ENCODE data around the gene EPHB6. TPM values are rescaled to one million over a fixed set of nuclear protein-coding genes. Genes with fewer than 3 reads are reported as not detected.

The EPHB6 gene
- total RNA-seq, 1 donor from 2014 or later, result 15.7 TPM

DNA sequence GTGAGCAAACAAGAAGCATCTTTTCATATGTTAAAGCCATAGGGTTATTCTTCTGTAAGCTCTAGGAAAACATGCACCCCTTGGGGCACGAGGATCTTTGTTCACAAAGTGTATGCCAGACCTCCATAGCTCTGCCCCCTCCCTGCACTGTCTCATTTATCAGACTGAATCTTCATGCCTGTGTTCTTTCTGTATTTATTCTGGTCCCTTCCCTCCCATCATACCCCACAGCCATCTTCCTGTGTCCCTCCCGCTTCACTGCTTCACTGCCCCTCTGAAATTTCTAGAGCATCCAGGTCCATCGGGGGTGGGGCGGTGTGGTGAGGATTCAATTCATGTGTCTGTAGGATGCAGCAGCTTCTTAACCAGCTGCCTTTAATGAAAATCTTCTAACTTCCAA, 7.5 kb downstream of the EPHB6 start:
- DNase-seq (ENCODE audit: low spot score) (no peak), ATAC-seq (no peak)
- intact Hi-C loops (cut with DNase I), result no loop called here

DNA sequence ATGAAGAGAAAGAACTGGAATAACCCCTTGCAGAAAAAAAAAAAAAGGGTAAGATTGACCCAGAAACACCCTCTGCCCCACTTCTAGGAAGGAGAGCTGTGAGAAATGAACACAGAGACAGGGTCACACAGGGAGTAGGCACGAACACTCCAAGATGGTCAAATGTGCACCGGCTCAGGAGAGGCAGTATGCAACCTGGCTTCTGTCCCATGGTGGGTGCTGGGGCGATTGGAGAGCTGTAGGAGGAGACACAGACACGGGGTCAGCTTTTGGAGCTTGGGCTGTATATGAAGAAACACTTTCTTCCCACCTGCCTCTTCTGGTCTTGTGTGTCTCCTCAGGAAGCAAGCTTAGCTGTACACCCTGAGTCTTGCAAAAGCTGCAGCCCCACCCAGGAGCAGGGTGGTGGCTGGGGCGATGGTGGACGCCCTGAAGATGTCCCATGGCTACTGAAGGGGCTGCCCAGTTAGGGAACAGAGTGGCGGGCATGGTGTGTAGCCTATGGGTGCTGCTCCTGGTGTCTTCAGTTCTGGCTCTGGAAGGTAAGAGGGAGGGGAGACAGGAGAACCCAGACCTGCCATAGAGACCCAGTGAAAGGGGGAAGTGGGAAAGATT, 8.0 kb downstream of the EPHB6 start:
- no peak for DNase-seq (ENCODE audit: low spot score)
- intact Hi-C loops (cut with DNase I), result no loop called here
- no peak for ATAC-seq

DNA sequence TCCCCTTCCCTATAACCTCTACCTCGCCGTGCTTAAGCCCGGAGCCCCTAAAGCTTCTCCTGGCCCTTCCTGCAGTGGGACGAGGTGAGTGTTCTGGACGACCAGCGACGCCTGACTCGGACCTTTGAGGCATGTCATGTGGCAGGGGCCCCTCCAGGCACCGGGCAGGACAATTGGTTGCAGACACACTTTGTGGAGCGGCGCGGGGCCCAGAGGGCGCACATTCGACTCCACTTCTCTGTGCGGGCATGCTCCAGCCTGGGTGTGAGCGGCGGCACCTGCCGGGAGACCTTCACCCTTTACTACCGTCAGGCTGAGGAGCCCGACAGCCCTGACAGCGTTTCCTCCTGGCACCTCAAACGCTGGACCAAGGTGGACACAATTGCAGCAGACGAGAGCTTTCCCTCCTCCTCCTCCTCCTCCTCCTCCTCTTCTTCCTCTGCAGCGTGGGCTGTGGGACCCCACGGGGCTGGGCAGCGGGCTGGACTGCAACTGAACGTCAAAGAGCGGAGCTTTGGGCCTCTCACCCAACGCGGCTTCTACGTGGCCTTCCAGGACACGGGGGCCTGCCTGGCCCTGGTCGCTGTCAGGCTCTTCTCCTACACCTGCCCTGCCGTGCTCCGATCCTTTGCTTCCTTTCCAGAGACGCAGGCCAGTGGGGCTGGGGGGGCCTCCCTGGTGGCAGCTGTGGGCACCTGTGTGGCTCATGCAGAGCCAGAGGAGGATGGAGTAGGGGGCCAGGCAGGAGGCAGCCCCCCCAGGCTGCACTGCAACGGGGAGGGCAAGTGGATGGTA, 9.2 kb downstream of the EPHB6 start:
- ATAC-seq (no peak), DNase-seq (ENCODE audit: low spot score) (no peak)
- intact Hi-C loops (cut with DNase I), result no loop called here

DNA sequence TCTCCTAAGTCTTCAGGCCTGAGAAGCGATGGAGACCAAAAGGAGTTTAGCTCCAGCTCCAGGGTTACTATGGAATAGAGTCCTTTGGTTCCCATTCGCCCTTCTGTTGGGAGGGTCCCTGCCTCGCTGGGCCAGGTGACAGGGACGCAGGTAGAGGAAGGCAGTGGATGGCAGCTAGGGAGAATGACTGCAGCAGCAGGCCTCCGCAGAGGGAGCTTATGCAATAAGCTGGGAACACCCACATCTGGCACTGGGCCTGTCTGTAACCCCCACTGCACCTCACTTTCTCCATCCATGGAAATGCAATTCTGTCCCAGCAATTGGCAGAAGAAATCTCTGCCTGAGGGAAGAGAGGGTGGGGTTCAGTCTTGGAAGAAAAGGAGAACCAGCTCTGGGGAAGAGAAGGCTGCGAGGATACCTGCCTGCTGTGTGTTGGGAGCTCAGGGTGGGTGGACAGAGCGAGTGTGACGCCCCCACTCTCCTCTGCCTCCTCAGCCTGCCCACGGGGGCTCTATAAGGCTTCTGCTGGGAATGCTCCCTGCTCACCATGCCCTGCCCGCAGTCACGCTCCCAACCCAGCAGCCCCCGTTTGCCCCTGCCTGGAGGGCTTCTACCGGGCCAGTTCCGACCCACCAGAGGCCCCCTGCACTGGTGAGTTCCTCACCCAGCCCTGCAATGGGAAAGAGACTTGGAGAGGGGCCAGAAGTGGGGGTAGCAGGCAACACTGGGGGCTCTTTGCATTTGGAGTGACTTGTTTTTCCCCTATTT, 10.3 kb downstream of the EPHB6 start:
- intact Hi-C loops (cut with DNase I), result no loop called here
- ATAC-seq (no peak), DNase-seq (ENCODE audit: low spot score) (no peak)

DNA sequence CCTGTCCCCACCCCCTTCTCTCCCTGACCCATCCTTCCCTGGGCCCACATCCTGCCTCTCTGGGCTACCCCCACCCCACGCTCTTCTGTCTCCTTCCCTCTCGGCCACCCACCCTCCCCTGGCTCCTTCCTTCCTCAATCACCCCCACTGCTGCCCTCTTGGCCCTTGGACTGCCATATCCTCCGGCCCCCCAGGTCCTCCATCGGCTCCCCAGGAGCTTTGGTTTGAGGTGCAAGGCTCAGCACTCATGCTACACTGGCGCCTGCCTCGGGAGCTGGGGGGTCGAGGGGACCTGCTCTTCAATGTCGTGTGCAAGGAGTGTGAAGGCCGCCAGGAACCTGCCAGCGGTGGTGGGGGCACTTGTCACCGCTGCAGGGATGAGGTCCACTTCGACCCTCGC, 10.9 kb downstream of the EPHB6 start:
- intact Hi-C loops (cut with DNase I), result no loop called here
- DNase-seq (ENCODE audit: low spot score) (no peak), ATAC-seq (no peak)

DNA sequence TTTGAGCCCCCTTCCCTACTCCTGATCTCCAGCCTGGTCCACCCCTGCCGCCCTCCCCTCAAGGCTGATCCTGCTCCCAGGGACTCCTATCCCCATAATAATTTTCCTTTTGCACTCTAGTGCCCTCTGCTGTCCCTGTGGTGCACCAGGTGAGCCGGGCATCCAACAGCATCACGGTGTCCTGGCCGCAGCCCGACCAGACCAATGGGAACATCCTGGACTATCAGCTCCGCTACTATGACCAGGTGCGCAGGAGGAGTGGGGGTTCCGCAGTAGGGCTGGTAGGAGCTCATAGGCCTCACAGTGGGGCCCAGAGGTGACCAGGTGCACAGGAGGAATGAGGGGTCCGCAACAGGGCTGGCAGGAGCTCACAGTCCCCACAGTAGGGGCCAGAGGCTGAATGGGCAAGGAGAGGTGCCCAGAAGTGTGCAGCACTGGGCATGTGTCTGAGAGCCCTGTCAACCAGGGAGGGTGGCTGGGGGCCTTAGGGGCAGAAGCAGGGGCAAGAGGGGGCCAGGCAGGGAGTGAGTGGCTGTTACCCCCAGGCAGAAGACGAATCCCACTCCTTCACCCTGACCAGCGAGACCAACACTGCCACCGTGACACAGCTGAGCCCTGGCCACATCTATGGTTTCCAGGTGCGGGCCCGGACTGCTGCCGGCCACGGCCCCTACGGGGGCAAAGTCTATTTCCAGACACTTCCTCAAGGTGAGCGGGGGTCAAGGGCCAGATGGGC, 11.7 kb downstream of the EPHB6 start:
- intact Hi-C loops (cut with DNase I), result no loop called here
- ATAC-seq (peak; percentile 20), DNase-seq (ENCODE audit: low spot score) (no peak)

DNA sequence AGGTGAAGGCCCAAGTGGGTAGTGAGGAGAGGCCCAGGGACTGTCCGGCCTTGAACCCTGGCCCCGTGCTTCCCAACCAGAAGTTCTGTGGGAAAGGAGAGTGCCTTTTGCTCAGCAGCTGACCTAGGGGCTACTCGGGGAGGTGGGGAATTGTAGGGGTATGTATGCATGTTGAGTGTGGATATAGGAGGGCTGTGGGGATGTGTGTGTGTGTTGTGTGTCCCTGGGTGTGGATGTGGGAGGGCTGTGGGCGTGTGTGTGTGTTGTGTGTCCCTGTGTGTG, 12.2 kb downstream of the EPHB6 start:
- intact Hi-C loops (cut with DNase I), result no loop called here
- DNase-seq (ENCODE audit: low spot score) (no peak), ATAC-seq (no peak)

DNA sequence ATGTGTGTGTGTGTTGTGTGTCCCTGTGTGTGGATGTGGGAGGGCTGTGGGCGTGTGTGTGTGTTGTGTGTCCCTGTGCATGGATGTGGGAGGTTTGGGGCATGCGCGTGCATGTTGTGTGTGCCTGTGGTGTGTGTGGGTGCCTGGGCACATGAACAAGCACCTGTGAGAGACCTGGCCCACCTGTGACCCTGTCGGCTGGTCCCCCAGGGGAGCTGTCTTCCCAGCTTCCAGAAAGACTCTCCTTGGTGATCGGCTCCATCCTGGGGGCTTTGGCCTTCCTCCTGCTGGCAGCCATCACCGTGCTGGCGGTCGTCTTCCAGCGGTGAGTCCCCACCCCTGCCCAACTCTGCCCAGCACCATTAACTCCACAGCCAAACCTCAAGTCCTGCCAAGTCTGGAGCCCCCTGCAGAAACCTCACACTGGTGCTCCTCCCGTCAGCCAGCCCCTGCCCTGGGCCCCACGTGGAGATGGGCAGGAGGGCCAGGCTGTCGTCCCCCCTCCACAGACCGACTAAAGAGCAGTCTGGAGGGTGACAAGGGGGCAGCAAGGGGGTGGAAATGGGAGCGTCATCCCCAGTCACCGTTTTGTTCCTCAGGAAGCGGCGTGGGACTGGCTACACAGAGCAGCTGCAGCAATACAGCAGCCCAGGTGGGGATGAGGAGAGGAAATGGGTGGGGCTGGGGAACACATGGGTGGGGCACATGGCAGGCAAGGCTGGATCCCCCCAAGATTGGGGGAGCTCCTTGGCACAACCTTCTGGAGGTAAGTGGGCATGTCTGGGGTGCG, 12.7 kb downstream of the EPHB6 start:
- DNase-seq (ENCODE audit: low spot score) (no peak), ATAC-seq (no peak)
- intact Hi-C loops (cut with DNase I), result no loop called here

DNA sequence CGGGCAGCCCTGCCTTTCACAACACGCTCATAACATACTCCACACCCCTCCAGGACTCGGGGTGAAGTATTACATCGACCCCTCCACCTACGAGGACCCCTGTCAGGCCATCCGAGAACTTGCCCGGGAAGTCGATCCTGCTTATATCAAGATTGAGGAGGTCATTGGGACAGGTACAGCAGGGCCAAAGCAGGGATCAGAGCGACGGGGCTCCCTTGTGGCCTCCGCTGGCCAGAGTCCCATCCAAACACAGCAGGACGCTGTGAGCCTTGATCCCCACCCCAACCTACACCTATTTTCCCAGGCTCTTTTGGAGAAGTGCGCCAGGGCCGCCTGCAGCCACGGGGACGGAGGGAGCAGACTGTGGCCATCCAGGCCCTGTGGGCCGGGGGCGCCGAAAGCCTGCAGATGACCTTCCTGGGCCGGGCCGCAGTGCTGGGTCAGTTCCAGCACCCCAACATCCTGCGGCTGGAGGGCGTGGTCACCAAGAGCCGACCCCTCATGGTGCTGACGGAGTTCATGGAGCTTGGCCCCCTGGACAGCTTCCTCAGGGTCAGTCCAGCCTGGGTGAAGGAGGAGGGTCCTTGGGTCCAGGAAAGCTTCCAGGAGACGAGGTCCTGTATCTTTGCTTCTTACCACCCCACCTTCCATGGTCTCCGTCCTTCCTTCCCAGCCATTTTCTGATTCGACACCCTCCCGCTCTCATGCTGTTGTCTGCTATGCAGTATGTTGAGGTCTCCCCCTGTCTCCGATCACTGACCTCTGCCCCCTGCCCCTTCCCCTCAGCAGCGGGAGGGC, 13.5 kb downstream of the EPHB6 start:
- ATAC-seq (no peak), DNase-seq (ENCODE audit: low spot score) (no peak)
- intact Hi-C loops (cut with DNase I), result no loop called here

DNA sequence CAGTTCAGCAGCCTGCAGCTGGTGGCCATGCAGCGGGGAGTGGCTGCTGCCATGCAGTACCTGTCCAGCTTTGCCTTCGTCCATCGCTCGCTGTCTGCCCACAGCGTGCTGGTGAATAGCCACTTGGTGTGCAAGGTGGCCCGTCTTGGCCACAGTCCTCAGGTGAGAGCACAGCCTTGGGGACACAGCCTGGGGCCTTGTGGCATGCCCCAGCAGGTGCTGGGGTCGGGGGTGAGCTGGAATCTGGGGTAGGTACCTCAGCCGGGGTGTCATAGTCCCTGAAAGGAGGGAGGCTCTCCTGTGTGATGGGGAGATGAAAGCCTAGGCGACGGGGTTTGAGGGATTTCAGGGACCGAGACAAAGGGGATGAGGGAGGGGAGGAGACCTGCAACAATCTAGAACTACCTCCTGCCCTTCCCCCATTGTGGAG, 14.1 kb downstream of the EPHB6 start:
- intact Hi-C loops (cut with DNase I), result no loop called here
- no peak for DNase-seq (ENCODE audit: low spot score)
- ATAC-seq, result no peak

DNA sequence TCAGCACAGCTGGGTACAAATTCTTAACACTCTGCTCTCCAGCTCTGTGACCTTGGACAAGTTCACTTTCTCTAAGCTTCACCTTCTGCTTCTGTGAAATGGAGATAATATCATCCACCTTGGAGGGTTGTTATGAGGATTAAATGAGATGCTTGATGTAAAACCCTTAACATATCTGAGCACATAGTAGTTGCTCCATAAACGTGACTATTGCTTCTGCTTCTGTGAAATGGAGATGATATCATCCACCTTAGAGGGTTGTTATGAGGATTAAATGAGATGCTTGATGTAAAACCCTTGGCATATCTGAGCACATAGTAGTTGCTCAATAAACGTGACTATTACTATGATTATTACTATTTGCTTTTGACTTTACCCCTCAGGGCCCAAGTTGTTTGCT, 14.6 kb downstream of the EPHB6 start:
- intact Hi-C loops (cut with DNase I), result no loop called here
- ATAC-seq (no peak), DNase-seq (ENCODE audit: low spot score) (no peak)

DNA sequence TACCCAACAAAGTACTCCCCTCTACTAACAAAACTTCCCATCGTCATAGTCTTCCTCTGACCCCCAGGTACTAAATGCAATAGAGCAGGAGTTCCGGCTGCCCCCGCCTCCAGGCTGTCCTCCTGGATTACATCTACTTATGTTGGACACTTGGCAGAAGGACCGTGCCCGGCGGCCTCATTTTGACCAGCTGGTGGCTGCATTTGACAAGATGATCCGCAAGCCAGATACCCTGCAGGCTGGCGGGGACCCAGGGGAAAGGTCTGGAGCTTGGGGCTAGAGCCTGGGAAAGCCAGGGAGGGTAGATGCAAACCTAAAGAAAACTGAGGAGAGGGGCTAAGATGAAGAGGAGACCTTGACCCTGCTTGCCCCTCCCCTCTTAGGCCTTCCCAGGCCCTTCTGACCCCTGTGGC, 15.3 kb downstream of the EPHB6 start:
- ATAC-seq, result no peak
- intact Hi-C loops (cut with DNase I), result no loop called here
- DNase-seq (ENCODE audit: low spot score), result no peak

DNA sequence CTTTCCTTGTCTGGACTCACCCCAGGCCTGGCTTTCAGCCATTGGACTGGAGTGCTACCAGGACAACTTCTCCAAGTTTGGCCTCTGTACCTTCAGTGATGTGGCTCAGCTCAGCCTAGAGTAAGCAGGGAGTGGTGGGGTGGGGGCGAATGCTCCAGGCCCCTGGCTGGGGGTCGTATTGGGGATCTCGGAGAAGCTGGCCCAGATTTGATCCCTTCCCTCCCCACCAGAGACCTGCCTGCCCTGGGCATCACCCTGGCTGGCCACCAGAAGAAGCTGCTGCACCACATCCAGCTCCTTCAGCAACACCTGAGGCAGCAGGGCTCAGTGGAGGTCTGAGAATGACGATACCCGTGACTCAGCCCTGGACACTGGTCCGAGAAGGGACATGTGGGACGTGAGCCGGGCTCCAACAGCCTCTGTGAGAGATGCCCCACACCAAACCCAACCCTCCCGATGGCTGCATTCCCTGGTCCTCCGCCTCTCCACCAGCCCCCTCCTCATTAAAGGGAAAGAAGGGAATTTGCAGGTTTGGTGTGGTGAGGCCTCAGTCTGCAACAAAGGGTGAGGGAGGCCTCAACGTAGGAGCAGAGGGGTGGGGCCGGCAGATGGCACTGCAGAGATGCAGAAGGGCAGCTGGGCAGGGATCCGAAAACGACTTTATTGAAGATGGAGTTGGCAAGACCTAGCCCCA, 15.8 kb downstream of the EPHB6 start:
- intact Hi-C loops (cut with DNase I), result no loop called here
- no peak for ATAC-seq
- DNase-seq (ENCODE audit: low spot score), result no peak

DNA sequence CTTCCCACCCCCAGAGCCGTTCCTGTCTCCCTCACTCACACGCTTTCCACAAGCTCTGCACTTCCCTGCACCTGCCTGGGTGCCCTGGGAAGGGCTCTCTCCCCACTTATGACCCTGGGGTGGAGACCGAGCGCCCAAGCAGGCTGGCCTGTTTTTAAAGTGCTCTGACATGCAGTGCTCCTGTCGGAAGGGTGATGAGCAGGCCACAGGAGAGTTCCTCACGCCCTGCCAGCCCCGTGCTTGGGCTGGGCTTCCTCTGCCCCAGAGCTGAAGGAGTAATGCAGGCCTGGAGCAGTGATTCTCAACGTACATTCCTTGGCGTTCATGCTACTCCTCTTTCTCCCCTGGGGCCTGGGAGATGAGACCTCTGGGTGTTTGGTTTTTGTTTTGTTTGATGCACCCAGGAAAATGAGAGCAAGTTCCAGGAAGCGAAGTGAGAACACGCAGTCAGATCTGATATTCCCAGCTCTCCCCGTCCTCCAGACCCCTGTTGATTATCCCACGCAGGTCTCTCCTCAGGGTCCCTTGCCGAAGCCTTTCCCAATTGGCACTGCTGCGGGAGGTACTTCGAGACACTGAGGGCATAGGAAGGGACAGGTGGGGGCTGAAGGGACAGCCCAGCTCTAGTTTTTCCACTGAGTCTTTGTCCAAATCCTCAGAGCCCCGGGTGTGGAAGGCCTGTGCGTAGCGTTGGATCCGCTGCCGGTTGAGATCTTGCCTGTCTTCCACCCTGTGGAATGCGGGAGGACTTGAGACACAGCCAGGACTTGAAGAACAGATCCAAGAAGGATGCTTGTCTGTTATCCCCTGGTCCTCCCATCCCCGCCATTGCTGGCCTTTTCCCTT, 16.6 kb downstream of the EPHB6 start:
- ATAC-seq (no peak), DNase-seq (ENCODE audit: low spot score) (no peak)
- intact Hi-C loops (cut with DNase I), result no loop called here

DNA sequence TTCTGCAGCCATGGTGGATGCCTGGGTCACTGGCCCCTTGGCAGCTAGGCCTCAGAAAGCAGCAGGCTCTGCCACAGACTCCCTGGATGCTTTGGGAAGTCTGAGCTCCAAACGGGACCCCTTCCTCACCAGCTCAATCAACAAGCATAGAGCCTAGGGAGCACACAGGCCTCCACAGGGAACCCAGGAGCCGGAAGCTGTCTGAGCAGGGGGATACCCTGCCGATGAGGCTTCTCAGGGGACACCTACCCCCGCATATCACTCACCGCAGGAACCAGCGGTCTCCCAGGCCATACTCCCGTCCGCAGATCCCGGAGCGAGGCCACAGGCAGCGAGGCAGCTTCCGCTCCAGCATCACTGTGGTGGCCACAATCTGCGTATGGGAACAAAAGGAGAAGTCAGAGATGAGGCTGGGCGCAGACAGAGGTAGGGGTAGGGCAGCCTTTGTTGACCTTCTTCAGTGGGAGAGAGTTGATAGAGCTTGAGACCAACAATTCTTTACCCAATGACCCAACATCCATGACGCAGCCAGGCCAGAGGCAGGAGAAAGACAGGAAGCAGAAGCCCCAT, 17.3 kb downstream of the EPHB6 start:
- ATAC-seq, result no peak
- intact Hi-C loops (cut with DNase I), result no loop called here
- no peak for DNase-seq (ENCODE audit: low spot score)

DNA sequence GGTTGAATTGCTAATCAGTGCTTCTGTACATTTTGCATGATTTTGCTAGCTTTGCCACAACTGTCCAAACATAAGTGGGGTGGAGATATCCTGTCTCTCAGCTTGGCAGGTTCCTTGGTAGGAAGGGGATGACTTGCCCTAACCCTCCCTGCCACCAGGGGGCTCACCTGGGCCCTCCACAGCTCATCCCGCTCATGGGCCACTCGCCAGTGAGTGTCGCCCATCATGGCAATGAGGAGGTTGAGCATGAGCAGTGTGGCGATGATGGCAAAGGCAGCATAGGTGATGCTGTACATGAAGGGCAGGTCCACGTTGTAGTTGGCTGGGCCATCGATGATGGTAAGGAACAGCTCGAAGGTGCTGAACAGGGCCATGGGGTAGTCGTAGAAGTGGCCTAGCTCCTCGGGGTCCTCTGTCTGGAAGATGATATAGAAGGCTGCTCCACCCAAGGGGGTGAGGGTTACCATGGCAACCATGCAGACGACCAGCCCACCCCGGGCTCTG, 18.5 kb downstream of the EPHB6 start:
- DNase-seq (ENCODE audit: low spot score) (no peak), ATAC-seq (no peak)
- intact Hi-C loops (cut with DNase I), result no loop called here

Data from sciatic nerve (tissue), 2 donors.